ENCODE measurements around the gene CALM3. TPM values are rescaled to one million over a fixed set of nuclear protein-coding genes. Genes with fewer than 3 reads are reported as not detected.
"Not testable (repeated sequence)": the region's sequence is repeated elsewhere in the genome, so short reads cannot be mapped to it uniquely, and the experiment has no call there.

The CALM3 gene
- total RNA-seq, result 124 and 213 TPM in 2 replicates

DNA sequence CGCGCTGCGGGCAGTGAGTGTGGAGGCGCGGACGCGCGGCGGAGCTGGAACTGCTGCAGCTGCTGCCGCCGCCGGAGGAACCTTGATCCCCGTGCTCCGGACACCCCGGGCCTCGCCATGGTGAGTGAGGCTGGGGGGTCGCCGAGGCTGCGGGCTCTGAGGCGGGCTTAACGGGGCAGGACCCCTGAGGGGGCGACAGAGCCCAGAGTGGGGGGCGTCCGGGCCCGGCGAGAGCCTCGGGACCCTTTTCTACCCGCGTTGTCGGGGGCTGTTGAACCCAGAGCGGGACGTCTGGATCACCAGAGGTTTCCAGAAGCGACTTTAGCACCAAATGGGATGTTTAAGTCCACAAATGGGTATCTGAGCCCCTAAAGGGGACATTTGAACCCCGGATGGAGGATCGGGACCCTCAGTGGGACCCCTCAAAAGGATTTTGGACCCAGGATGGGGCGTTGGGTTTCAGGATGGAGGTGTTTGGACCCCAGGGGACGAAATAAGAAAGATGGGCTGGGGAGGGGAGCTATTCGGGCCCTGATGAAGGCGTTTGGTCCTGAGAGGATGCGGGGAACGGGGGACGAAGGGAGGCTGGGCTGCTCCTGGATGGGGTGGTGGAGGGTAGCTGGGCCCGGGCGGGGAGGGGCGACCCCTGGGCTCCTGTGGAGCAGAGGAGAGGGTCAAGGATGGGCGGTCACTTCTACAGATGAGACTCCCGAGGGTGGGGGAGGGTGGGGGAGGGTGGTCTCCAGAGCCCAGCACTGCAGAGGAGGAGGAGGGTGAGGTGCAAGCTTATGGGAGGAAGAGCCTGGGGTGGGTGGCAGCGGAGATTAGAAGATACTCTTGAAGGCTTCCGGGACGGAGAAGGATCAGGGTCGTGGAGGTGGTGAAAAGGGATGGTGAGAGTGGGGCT is at the start of gene CALM3:
Gene CALM3, plus strand, starts transcription at position 13 of the 907 bp plus-strand sequence. Its CDS starts 105 bp downstream, at position 118.
- H3K4me3 ChIP-seq (ENCODE audit: low read depth, low read length), result peak within 1 kb of the TSS; percentile 97
- no peak for DNase-seq (ENCODE audit: low read depth)
- TF ChIP-seq, protein P1, sequence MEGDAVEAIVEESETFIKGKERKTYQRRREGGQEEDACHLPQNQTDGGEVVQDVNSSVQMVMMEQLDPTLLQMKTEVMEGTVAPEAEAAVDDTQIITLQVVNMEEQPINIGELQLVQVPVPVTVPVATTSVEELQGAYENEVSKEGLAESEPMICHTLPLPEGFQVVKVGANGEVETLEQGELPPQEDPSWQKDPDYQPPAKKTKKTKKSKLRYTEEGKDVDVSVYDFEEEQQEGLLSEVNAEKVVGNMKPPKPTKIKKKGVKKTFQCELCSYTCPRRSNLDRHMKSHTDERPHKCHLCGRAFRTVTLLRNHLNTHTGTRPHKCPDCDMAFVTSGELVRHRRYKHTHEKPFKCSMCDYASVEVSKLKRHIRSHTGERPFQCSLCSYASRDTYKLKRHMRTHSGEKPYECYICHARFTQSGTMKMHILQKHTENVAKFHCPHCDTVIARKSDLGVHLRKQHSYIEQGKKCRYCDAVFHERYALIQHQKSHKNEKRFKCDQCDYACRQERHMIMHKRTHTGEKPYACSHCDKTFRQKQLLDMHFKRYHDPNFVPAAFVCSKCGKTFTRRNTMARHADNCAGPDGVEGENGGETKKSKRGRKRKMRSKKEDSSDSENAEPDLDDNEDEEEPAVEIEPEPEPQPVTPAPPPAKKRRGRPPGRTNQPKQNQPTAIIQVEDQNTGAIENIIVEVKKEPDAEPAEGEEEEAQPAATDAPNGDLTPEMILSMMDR (IDR thresholded peaks at IDR 0.05; ENCODE audit: insufficient read depth, low read depth, low read length), result no peak

- no peak overlapping the region for H3K4me3 ChIP-seq (ENCODE audit: low read depth, low read length)
- TF ChIP-seq, protein P1 (IDR thresholded peaks at IDR 0.05; ENCODE audit: insufficient read depth, low read depth, low read length), result no peak
- DNase-seq (ENCODE audit: low read depth), result no peak
Observed at GRCh38 chr19:46552891-46553290, 48.2 kb upstream of the CALM3 start.

DNA sequence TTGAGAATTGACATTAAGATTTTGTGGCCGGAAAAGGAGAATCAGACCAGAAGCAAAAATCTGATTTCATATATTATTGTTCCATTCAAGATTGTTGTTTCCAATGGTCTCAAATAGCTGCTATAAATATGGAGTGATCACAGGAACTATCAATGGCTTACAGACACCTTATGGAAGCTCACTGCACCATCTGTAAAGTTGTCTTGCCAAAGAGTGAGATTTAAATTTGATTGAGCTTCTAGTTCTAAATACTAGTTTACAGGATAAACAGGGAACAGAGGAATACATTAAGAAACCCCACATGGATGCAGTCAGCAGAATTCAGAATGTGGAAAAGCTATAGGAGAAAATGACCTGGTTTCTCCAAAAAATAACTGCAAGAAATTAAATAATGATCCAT is 47.0 kb upstream of the CALM3 start:
- H3K4me3 ChIP-seq (ENCODE audit: low read depth, low read length), result no peak overlapping the region
- no peak for DNase-seq (ENCODE audit: low read depth)
- TF ChIP-seq, protein P1 (IDR thresholded peaks at IDR 0.05; ENCODE audit: insufficient read depth, low read depth, low read length), result no peak

- no peak for DNase-seq (ENCODE audit: low read depth)
- TF ChIP-seq, protein P1 (IDR thresholded peaks at IDR 0.05; ENCODE audit: insufficient read depth, low read depth, low read length), result no peak
- no peak overlapping the region for H3K4me3 ChIP-seq (ENCODE audit: low read depth, low read length)
Observed at GRCh38 chr19:46555628-46556280, 45.4 kb upstream of the CALM3 start.

- not testable (repeated sequence) for DNase-seq (ENCODE audit: low read depth); H3K4me3 ChIP-seq (ENCODE audit: low read depth, low read length)
Observed at GRCh38 chr19:46556471-46556870, 44.7 kb upstream of the CALM3 start.

GRCh38 chr19:46559203-46559602 is 41.9 kb upstream of the CALM3 start:
- TF ChIP-seq, protein P1 (IDR thresholded peaks at IDR 0.05; ENCODE audit: insufficient read depth, low read depth, low read length), result no peak
- DNase-seq (ENCODE audit: low read depth), result no peak
- H3K4me3 ChIP-seq (ENCODE audit: low read depth, low read length), result no peak overlapping the region

DNA sequence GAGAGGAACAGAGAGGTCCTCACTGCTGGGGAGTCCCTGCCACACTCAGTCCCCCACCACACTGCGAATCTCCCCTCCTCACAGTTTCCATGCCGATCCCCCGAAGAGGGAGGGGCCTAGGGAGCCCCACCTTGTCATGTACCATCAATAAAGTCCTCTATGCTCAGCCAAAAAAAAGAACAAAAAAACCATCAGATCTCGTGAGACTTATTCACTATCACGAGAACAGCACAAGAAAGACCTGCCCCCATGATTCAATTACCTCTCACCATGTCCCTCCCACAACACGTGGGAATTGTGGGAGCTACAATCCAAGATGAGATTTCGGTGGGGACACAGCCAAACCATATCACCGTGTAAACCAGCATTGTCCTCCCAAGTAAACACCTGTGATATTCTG is 41.5 kb upstream of the CALM3 start:
- DNase-seq (ENCODE audit: low read depth); H3K4me3 ChIP-seq (ENCODE audit: low read depth, low read length): not testable (repeated sequence)

All from fibroblast of villous mesenchyme (primary cell).